GM10248 (cell line): ENCODE results near the gene GAMT.

Experiments
- CTCF ChIA-PET: fragments of 300-600 bp; sonication (Branson Sonifier 250); formaldehyde crosslinking; extraction: SDS; loops from one replicate; lab custom pipeline; 2021; ENCODE audit warnings: antibody characterized with exemption; lab: Yijun Ruan, JAX
- POLR2A ChIA-PET: fragments of 350-650 bp; sonication (Branson Sonifier 250); formaldehyde crosslinking; extraction: SDS; loops from one replicate; lab custom pipeline; 2020; ENCODE audit warnings: antibody characterized with exemption; lab: Yijun Ruan, JAX
- DNase-seq: peaks from one replicate; pipeline ENCODE4 v3.0.0; 2012; ENCODE audit errors: extremely low spot score
- CTCF ChIP-seq: IDR thresholded peaks from 2 replicates; pipeline ENCODE4 v1.5.1; 2012; ENCODE audit warnings: mild to moderate bottlenecking, low read depth; ENCODE audit errors: extremely low read depth, missing control alignments, control extremely low read depth

GAMT gene

DNA sequence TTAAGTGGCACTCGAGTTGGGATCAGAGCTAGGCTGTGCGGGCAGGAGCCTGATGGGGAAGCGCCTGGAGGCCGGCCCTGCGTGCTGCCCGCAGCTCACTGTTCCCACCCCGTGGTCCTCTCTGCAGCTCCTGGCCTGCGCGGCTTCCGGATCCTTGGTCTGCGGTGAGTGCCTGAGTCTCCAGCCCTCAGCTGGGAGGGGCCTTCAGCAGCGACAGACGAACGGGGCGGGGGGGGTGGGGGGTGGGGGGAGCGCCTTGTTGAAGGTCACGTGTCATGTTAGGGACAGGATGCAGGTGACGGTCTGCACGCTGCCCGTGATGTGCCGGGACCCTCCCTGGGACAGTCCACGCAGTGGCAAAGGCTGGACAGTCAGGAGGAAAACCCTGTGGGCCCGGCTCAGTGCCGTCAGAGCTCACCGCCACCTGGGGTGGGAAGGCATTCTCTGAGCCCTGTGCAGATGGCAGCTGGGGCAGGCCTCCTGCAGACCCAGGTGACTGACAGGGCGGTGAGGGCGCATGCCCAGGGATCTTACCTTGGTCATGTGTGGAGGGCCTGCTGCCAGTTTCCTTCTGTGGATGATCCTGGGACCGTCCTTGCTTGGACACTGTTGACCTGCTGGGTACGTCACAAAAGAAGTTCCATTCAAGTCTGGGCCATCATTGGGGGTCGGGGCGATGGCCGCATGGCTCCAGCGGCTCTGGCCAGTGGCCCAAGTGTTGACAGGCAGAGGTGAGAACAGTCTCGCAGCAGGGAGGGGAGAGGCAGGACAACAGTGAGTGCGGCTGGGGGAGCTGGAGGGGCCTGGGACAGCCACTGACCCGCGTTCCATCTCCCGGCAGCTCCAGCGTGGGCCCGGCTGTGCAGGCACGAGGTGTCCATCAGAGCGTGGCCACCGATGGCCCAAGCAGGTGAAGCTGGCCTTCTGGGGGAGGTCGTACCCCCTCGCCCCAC is 13.4 kb downstream of the GAMT start:
- DNase-seq, result no peak
- CTCF ChIA-PET, result no interaction called here
- POLR2A ChIA-PET, result interaction anchor here (0.6 to 0.9 kb wide), 2 partner anchors 74 to 119 kb away, joined by 4 read pairs; partner anchors contain the start of gene CIRBP
- TF ChIP-seq CTCF, result no peak

GRCh38 chr19:1386945-1387683 is 14.2 kb downstream of the GAMT start:
- ChIA-PET POLR2A (interaction anchor here (0.6 to 0.7 kb wide), 2 partner anchors 73 to 118 kb away, joined by 4 read pairs; partner anchors contain the start of gene CIRBP), CTCF (interaction anchor here (0.7 kb wide), 1 partner anchor 143 kb away, joined by 3 read pairs; no protein-coding TSS in a partner anchor)
- DNase-seq, result no peak
- no peak for TF ChIP-seq CTCF

DNA sequence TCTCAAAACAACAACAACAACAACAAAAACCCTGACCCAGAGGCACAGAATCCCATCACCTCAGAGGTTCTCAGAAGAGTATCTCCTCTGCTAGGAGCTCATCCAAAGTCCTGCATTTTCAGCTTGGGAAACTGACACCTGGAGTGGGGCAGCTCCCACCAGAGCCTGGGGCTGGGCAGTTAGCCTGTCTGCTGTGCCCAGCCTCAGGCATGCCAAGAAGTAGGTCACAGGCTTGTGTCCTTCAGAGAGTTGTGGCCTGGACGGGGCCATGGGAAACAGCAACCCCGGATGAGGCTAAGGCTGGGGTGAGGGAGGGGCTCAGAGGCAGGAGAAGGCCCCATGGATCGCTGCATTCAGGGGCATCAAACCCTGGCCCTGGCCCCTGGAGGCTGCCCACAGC is 15.5 kb downstream of the GAMT start:
- ChIA-PET POLR2A (no interaction called here), CTCF (interaction anchor here (1.6 kb wide), 1 partner anchor 50 kb away, joined by 3 read pairs; no protein-coding TSS in a partner anchor)
- no peak for TF ChIP-seq CTCF
- no peak for DNase-seq

GRCh38 chr19:1384478-1385110 is 16.7 kb downstream of the GAMT start:
- POLR2A ChIA-PET, result no interaction called here
- CTCF ChIA-PET, result interaction anchor here (1.6 kb wide), 1 partner anchor 48 kb away, joined by 3 read pairs; no protein-coding TSS in a partner anchor
- TF ChIP-seq CTCF, result no peak
- DNase-seq, result no peak

- POLR2A ChIA-PET, result no interaction called here
- CTCF ChIA-PET, result no interaction called here
- no peak for DNase-seq
- TF ChIP-seq CTCF, result no peak
Observed at GRCh38 chr19:1384085-1384462, 17.3 kb downstream of the GAMT start.
